ENCODE measurements around the gene COL11A1.
A peak's percentile ranks its signal among the peaks of the same experiment; 100 is the strongest.

Gene COL11A1

DNA sequence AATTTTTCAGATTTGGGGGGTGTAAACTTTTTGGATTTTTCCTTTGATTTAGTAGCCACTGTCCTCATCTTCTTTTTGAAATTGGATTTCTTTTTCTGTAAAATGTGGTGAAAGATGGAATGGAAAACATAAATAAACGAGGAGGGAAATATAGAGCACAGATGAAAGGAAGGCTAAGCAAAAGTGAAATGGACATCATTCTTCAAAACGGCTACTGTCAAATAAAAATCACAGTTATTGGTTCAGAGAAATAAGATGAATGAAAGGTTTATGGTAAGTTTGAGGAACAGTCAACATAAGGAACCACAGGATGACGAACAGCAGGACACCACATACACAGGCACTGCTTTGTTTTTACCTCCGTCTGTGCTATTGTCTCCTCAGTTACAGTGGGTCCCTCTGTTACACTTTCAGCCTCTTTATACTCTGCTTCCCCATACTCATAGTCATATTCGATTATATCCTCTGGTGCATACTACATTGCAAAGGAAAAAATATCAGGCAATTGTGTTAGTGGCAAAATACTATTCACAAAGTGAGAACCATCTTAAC lies 82.4 kb downstream of the COL11A1 start:
- no peaks in the 10 kb centered on the region for H3K27me3 Mint-ChIP-seq (ENCODE audit: low read depth)
- TF ChIP-seq, protein P1, sequence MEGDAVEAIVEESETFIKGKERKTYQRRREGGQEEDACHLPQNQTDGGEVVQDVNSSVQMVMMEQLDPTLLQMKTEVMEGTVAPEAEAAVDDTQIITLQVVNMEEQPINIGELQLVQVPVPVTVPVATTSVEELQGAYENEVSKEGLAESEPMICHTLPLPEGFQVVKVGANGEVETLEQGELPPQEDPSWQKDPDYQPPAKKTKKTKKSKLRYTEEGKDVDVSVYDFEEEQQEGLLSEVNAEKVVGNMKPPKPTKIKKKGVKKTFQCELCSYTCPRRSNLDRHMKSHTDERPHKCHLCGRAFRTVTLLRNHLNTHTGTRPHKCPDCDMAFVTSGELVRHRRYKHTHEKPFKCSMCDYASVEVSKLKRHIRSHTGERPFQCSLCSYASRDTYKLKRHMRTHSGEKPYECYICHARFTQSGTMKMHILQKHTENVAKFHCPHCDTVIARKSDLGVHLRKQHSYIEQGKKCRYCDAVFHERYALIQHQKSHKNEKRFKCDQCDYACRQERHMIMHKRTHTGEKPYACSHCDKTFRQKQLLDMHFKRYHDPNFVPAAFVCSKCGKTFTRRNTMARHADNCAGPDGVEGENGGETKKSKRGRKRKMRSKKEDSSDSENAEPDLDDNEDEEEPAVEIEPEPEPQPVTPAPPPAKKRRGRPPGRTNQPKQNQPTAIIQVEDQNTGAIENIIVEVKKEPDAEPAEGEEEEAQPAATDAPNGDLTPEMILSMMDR (IDR thresholded peaks at IDR 0.05; ENCODE audit: unreplicated experiment in 3 of 3): no peak
- peaks cover 11% of the 10 kb centered on the region for H3K36me3 Mint-ChIP-seq (ENCODE audit: low read depth)
- H3K27ac Mint-ChIP-seq: no peak overlapping the region
- H3K4me3 Mint-ChIP-seq: no peak overlapping the region
- H3K4me1 Mint-ChIP-seq: no peaks in the 10 kb centered on the region
- H3K9me3 Mint-ChIP-seq: no peaks in the 10 kb centered on the region

GRCh38 chr1:103024051-103024450 lies 84.3 kb downstream of the COL11A1 start:
- Mint-ChIP-seq H3K4me1 (no peaks in the 10 kb centered on the region), H3K36me3 (ENCODE audit: low read depth) (peaks cover 11% of the 10 kb centered on the region), H3K4me3 (no peak overlapping the region), H3K9me3 (no peaks in the 10 kb centered on the region), H3K27me3 (ENCODE audit: low read depth) (no peaks in the 10 kb centered on the region), H3K27ac (no peak overlapping the region)
- TF ChIP-seq, protein P1 (IDR thresholded peaks at IDR 0.05; ENCODE audit: unreplicated experiment in 3 of 3): no peak

DNA sequence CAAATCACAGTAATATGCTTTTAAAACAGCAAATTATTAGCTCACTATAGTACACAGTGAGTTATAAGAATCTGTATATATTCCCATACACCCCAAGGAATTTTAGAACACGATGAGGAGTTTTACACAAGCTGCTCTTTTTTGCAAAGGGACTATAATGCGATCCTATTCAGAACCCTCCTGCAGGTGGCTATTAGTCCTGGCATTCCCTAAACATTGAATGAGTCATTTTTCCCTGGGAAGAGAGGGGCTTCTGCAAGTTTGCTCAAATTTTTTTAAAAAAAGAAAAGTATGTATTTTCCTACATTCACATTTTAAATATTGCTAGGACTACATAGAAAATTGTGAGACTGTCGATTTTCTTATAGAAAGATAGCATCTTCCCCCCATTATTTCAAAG lies 106.3 kb downstream of the COL11A1 start:
- H3K4me1 Mint-ChIP-seq: no peaks in the 10 kb centered on the region
- TF ChIP-seq, protein P1 (IDR thresholded peaks at IDR 0.05; ENCODE audit: unreplicated experiment in 3 of 3): no peak
- H3K36me3 Mint-ChIP-seq (ENCODE audit: low read depth): peaks cover 7% of the 10 kb centered on the region
- no peaks in the 10 kb centered on the region for H3K27me3 Mint-ChIP-seq (ENCODE audit: low read depth)
- H3K27ac Mint-ChIP-seq: no peak overlapping the region
- H3K4me3 Mint-ChIP-seq: no peak overlapping the region
- no peaks in the 10 kb centered on the region for H3K9me3 Mint-ChIP-seq

GRCh38 chr1:102978874-102979273 lies 129.4 kb downstream of the COL11A1 start:
- H3K9me3 Mint-ChIP-seq: no peaks in the 10 kb centered on the region

GRCh38 chr1:102977292-102977691 lies 131.0 kb downstream of the COL11A1 start:
- Mint-ChIP-seq H3K4me1 (no peaks in the 10 kb centered on the region), H3K36me3 (ENCODE audit: low read depth) (no peaks in the 10 kb centered on the region), H3K4me3 (no peak overlapping the region), H3K9me3 (no peaks in the 10 kb centered on the region), H3K27ac (no peak overlapping the region), H3K27me3 (ENCODE audit: low read depth) (no peaks in the 10 kb centered on the region)
- TF ChIP-seq, protein P1 (IDR thresholded peaks at IDR 0.05; ENCODE audit: unreplicated experiment in 3 of 3): no peak

More at GRCh38 chr1:102978874-102979273, 129.4 kb downstream of the COL11A1 start:
- H3K36me3 Mint-ChIP-seq (ENCODE audit: low read depth): peaks cover 3% of the 10 kb centered on the region
- TF ChIP-seq, protein P1 (IDR thresholded peaks at IDR 0.05; ENCODE audit: unreplicated experiment in 3 of 3): no peak
- H3K27me3 Mint-ChIP-seq (ENCODE audit: low read depth): no peaks in the 10 kb centered on the region
- no peaks in the 10 kb centered on the region for H3K4me1 Mint-ChIP-seq
- H3K4me3 Mint-ChIP-seq: no peak overlapping the region
- no peak overlapping the region for H3K27ac Mint-ChIP-seq

DNA sequence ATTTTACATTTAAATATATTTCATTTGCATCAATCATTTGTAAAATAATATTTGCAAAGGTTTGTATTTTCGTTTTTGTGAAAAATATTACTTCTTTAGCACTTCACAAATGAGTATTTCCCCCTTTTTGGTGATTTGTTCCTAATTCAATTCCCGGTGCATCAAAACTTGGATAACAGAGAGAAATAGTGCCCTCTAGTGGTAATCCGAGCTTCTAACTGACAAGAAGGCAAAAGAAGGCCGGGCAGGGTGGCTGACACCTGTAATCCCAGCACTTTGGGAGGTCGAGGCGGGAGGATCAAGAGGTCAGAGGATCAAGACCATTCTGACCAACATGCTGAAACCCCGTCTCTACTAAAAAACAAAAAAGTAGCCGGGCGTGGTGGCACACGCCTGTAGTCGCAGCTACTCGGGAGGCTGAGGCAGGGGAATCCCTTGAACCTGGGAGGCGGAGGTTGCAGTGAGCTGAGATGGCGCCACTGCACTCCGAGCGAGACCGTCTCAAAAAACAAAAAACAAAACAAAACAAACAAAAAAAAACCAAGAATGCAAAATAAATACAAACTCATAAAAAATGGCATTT lies 137.7 kb downstream of the COL11A1 start:
- Mint-ChIP-seq H3K27me3 (ENCODE audit: low read depth) (no peaks in the 10 kb centered on the region), H3K27ac (no peak overlapping the region), H3K4me1 (no peaks in the 10 kb centered on the region), H3K9me3 (no peaks in the 10 kb centered on the region), H3K4me3 (no peak overlapping the region), H3K36me3 (ENCODE audit: low read depth) (no peaks in the 10 kb centered on the region)
- TF ChIP-seq, protein P1 (IDR thresholded peaks at IDR 0.05; ENCODE audit: unreplicated experiment in 3 of 3): peak; percentile 61 to 67 (median 66)
